ENCODE data around the gene TMEM203.

DNA sequence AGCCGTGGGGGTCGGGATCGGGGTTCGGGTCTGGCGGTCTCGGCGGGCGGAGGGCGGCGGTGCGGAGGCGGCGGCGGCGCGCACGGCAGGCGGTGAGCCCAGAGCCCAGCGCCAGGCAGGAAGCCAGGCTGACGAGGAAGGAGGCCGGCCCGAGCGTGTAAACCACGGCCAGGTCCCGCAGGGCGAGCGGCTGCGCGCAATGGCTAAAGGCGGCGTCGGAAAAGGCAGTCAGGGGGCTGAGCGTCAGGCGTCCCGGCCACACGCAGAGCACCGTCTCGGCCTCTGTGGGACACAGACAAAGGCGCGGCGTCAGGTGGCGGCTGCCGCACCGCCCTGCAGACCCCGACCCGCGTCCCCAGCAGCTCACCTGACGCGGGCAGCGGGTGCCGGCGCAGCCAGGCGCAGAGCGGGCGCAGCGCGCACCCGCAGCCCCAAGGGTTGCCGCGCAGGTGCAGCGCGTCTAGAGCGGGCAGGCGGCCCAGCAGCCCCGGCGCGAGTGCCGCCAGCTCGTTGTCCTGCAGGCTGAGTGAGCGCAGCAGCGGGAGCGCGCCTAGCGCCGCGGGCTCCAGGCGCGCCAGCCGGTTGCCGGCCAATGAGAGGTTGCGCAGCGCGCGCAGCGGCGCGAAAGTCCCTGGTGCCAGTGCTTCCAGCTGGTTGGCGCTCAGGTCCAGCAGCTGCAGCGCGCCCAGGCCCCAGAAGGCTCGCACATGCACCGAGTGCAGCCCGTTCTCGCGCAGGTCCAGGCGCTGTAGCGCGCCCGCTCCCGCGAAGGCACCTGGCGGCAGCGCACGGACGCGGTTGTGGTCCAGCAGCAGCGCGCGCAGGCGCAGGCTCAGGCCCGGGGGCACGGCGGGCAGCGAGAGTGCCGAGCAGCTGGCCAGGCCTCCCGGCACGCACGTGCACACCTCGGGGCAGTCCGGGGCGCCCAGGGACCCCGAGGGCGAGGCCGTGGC, 36.3 kb downstream of the TMEM203 start:
- no peak for TF ChIP-seq MAZ (IDR thresholded peaks at IDR 0.05; ENCODE audit: borderline replicate concordance, low read depth, low read length)
- TF ChIP-seq CTCF (conservative IDR thresholded peaks at IDR 0.05; ENCODE audit: low read depth, low read length): no peak
- no peak for TF ChIP-seq MXI1 (IDR thresholded peaks at IDR 0.05; ENCODE audit: borderline replicate concordance, low read depth, low read length)
- no peak for TF ChIP-seq POLR2A (IDR thresholded peaks at IDR 0.05; ENCODE audit: low read depth, low read length)

Measured in IMR-90 (cell line).